T follicular helper cell (primary cell): ENCODE data around the gene EBF4.
"Not testable (repeated sequence)": the region's sequence is repeated elsewhere in the genome, so short reads cannot be mapped to it uniquely, and the experiment has no call there.

Experiments used
- DNase-seq: peaks from one replicate; pipeline ENCODE4 v3.0.0-alpha.2; 2020; ENCODE audit warnings: low read depth

The EBF4 gene

GRCh38 chr20:2672446-2672845 lies 20.1 kb upstream of the EBF4 start:
- no peak for DNase-seq

- DNase-seq: no peak
These were observed 19.1 kb upstream of the EBF4 start for GRCh38 chr20:2673453-2673852.

GRCh38 chr20:2680046-2680445 lies 12.5 kb upstream of the EBF4 start:
- no peak for DNase-seq

- not testable (repeated sequence) for DNase-seq
These were observed 10.5 kb upstream of the EBF4 start for GRCh38 chr20:2682040-2682439.

- not testable (repeated sequence) for DNase-seq
These were observed 7.8 kb upstream of the EBF4 start for GRCh38 chr20:2684817-2685216.

GRCh38 chr20:2687514-2687913 lies 5.1 kb upstream of the EBF4 start:
- no peak for DNase-seq

- peak; percentile 66 for DNase-seq
These were observed 4.5 kb upstream of the EBF4 start for GRCh38 chr20:2688041-2688591.

- DNase-seq: no peak
These were observed 2.4 kb upstream of the EBF4 start for GRCh38 chr20:2690213-2690612.

GRCh38 chr20:2690718-2691117 lies 1.9 kb upstream of the EBF4 start:
- no peak for DNase-seq

- DNase-seq: no peak
These were observed 1.5 kb upstream of the EBF4 start for GRCh38 chr20:2691127-2691526.

- DNase-seq: no peak
These were observed 931 bp upstream of the EBF4 start for GRCh38 chr20:2691663-2692035.

GRCh38 chr20:2692886-2693285 lies 306 bp downstream of the EBF4 start:
- no peak for DNase-seq

- no peak for DNase-seq
These were observed 867 bp downstream of the EBF4 start for GRCh38 chr20:2693286-2694007.

GRCh38 chr20:2694008-2694471 lies 1.5 kb downstream of the EBF4 start:
- no peak for DNase-seq

- no peak for DNase-seq
These were observed 1.9 kb downstream of the EBF4 start for GRCh38 chr20:2694519-2694918.

GRCh38 chr20:2695206-2695983 lies 2.8 kb downstream of the EBF4 start:
- DNase-seq: no peak

GRCh38 chr20:2695984-2696525 lies 3.5 kb downstream of the EBF4 start:
- DNase-seq: not testable (repeated sequence)

GRCh38 chr20:2696646-2697045 lies 4.1 kb downstream of the EBF4 start:
- no peak for DNase-seq

- no peak for DNase-seq
These were observed 5.2 kb downstream of the EBF4 start for GRCh38 chr20:2697768-2698167.

- no peak for DNase-seq
These were observed 5.7 kb downstream of the EBF4 start for GRCh38 chr20:2698186-2698817.

- no peak for DNase-seq
These were observed 6.3 kb downstream of the EBF4 start for GRCh38 chr20:2698912-2699311.

- DNase-seq: no peak
These were observed 7.3 kb downstream of the EBF4 start for GRCh38 chr20:2699775-2700413.
